A673 (cell line): ENCODE data around the gene THOC2. TPM values are rescaled to one million over a fixed set of nuclear protein-coding genes. Genes with fewer than 3 reads are reported as not detected.

Experiments used
- BruUV-seq: library from RNA; stranded (reverse); fragments of 400-500 nt; replicated peaks from 2 replicates; lab custom pipeline; 2021; lab: Mats Ljungman, UMichigan
- CTCF ChIA-PET: fragments of 300-600 bp; sonication (Branson Sonifier 250); formaldehyde crosslinking; loops from one replicate; lab custom pipeline; 2022; ENCODE audit warnings: antibody characterized with exemption; lab: Charles Lee
- POLR2A ChIA-PET: fragments of 300-600 bp; sonication (Branson Sonifier 250); formaldehyde crosslinking; loops from one replicate; lab custom pipeline; 2022; ENCODE audit warnings: antibody characterized with exemption; ENCODE audit not compliant: low non-redundant PET; lab: Charles Lee
- DNase-seq: peaks from one replicate; pipeline ENCODE4 v3.0.0-alpha.2; 2015; ENCODE audit warnings: low spot score
- H3K27ac ChIP-seq: fragments of 200-600 bp; sonication (generic); 2 replicates; pipeline ENCODE4 v1.5.1; 2016; ENCODE audit warnings: mixed run types, low read depth, mild to moderate bottlenecking, mixed read lengths, antibody characterized with exemption, low read length; ENCODE audit not compliant: poor library complexity, severe bottlenecking
- H3K27me3 ChIP-seq: fragments of 200-600 bp; sonication (generic); replicated peaks from 2 replicates; pipeline ENCODE4 v1.6.1; 2017; ENCODE audit warnings: mixed run types, low read depth, mild to moderate bottlenecking, mixed read lengths, antibody characterized with exemption, low read length; ENCODE audit not compliant: insufficient read depth, poor library complexity
- H3K36me3 ChIP-seq: fragments of 200-600 bp; sonication (generic); 2 replicates; pipeline ENCODE4 v1.6.1; 2016; ENCODE audit warnings: mixed run types, mild to moderate bottlenecking, mixed read lengths, antibody characterized with exemption, low read length; ENCODE audit not compliant: insufficient read depth, poor library complexity, severe bottlenecking
- H3K4me1 ChIP-seq: fragments of 200-600 bp; sonication (generic); 2 replicates; pipeline ENCODE4 v1.6.1; 2017; ENCODE audit warnings: mixed run types, mild to moderate bottlenecking, mixed read lengths, antibody characterized with exemption, low read length; ENCODE audit not compliant: insufficient read depth, poor library complexity, severe bottlenecking
- H3K4me3 ChIP-seq: fragments of 200-600 bp; sonication (generic); 2 replicates; pipeline ENCODE4 v1.5.1; 2016; ENCODE audit warnings: low read depth, mixed run types, mild to moderate bottlenecking, mixed read lengths, low read length; ENCODE audit not compliant: poor library complexity, severe bottlenecking
- H3K9me3 ChIP-seq: fragments of 200-600 bp; sonication (generic); 2 replicates; pipeline ENCODE4 v1.6.1; 2016; ENCODE audit warnings: mixed run types, low read depth, mild to moderate bottlenecking, mixed read lengths, antibody characterized with exemption, low read length; ENCODE audit not compliant: poor library complexity, severe bottlenecking
- EZH2 ChIP-seq: fragments of 200-600 bp; sonication (generic); IDR thresholded peaks from 2 replicates; pipeline ENCODE4 v1.6.1; 2017; ENCODE audit warnings: borderline replicate concordance, low read depth, mild to moderate bottlenecking, mixed read lengths, antibody characterized with exemption, low read length; ENCODE audit not compliant: poor library complexity, severe bottlenecking
- intact Hi-C: fragments of 100-400 bp; cut with micrococcal nuclease; formaldehyde crosslinking; loops from one replicate; pipeline ENCODE4 v1.10.0; 2022; ENCODE audit not compliant: unreplicated experiment
- total RNA-seq: library from RNA; stranded (reverse); gene quantifications from 2 replicates; pipeline ENCODE4 v1.2.3, GENCODE V29; 2021
- TF ChIP-seq, protein P1 (sequence below): fragments of 300-800, 200-600 bp; sonication (generic); conservative IDR thresholded peaks from 2 replicates; pipeline ENCODE4 v1.5.1; 2017; ENCODE audit warnings: low read depth, mild to moderate bottlenecking, antibody characterized with exemption, low read length, moderate library complexity, mixed read lengths

THOC2 gene
- total RNA-seq, 1 experiment from 2014 or later = 103 TPM

DNA sequence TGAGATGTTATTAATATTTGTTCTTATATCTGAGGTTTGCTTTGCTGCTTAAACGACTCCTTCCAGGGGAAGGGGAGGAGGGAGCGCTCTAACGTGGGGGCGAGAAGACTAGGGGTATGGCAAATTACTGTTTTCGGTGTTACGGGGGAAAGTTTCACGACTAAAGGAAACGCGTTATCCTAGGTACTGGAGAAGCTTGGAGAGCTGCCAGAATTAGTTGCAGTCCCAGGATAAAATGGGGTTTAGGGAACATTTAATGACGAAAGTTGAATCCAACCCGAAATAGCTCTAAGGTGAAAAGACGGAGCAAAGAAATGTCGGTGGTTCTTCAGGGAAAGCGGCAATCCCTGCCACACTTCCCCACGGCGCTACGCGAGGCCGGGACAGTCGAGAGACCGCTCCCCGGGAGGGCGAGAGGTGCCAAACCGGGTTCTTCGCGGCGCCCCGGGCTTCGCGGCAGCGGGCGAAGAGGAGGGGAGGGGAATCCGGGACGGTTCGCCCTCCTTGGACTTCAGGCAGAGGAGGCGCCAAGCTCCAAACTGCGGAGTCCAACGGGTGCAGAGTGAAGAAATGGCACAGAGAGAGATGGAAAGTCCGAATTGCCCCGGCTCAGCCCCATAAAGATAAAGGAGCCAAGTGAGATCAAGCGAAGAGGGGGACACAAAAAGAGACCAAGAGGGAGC is 724 bp downstream of the THOC2 start:
- no TSS peak for BruUV-seq
- intact Hi-C loops = loop anchor here (10.0 kb wide), 1 partner anchor 127 kb away; no protein-coding TSS in a partner anchor
- Histone ChIP-seq H3K9me3 (no peaks in the 10 kb centered on the region), H3K4me3 (peak overlapping the region; percentile 86), H3K4me1 (peaks cover 6% of the 10 kb centered on the region), H3K27ac (peak overlapping the region; percentile 90), H3K36me3 (no peaks in the 10 kb centered on the region), H3K27me3 (no peaks in the 10 kb centered on the region)
- TF ChIP-seq, protein P1, sequence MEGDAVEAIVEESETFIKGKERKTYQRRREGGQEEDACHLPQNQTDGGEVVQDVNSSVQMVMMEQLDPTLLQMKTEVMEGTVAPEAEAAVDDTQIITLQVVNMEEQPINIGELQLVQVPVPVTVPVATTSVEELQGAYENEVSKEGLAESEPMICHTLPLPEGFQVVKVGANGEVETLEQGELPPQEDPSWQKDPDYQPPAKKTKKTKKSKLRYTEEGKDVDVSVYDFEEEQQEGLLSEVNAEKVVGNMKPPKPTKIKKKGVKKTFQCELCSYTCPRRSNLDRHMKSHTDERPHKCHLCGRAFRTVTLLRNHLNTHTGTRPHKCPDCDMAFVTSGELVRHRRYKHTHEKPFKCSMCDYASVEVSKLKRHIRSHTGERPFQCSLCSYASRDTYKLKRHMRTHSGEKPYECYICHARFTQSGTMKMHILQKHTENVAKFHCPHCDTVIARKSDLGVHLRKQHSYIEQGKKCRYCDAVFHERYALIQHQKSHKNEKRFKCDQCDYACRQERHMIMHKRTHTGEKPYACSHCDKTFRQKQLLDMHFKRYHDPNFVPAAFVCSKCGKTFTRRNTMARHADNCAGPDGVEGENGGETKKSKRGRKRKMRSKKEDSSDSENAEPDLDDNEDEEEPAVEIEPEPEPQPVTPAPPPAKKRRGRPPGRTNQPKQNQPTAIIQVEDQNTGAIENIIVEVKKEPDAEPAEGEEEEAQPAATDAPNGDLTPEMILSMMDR = no peak
- TF ChIP-seq EZH2 = no peak
- peak; percentile 14 for DNase-seq
- ChIA-PET CTCF (no interaction called here), POLR2A (no interaction called here)

DNA sequence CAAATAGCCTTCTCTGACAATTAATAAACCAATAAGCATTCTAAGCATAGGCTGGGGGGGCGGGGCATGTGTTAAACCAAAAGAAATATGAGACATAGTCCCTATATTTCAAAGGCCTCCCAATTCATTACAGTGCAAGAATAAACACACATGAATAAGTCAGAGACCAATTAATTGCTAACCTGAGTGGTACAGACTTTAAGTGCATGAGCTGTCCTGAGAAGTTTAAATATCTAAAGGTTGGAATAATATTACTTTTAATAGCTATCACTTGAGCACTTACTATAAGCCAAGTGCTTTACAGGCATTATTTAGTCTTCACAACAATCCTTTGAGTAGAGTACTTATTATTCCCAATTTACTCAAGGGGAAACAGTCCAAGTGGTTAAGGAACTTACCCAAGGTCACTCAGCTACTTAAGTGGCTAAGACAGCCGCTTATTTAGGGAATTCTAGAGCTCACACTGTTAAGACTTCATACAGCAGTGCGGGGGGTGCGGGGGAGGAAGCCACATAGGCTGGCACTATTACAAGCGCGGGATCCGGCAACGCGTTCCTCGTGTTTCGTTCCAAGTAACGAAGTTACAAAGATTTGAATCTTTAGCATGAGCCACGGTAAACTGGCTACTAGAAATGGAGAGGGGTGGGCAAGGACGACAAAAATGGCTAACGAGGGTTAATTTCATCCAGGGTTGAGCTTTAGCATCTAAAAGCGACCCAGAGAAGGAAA is 1.4 kb downstream of the THOC2 start:
- H3K4me3 ChIP-seq = peak overlapping the region; percentile 86
- H3K36me3 ChIP-seq = no peaks in the 10 kb centered on the region
- CTCF ChIA-PET = no interaction called here
- peaks cover 6% of the 10 kb centered on the region for H3K4me1 ChIP-seq
- POLR2A ChIA-PET = interaction anchor here (0.6 kb wide), 1 partner anchor 82 kb away, joined by 6 read pairs; no protein-coding TSS in a partner anchor
- DNase-seq = peak; percentile 30
- no peaks in the 10 kb centered on the region for H3K27me3 ChIP-seq
- TF ChIP-seq EZH2 = no peak
- TF ChIP-seq, protein P1 = no peak
- H3K9me3 ChIP-seq = no peaks in the 10 kb centered on the region
- intact Hi-C loops = loop anchor here (10.0 kb wide), 1 partner anchor 127 kb away; no protein-coding TSS in a partner anchor
- peak overlapping the region; percentile 90 for H3K27ac ChIP-seq
- BruUV-seq = no TSS peak

DNA sequence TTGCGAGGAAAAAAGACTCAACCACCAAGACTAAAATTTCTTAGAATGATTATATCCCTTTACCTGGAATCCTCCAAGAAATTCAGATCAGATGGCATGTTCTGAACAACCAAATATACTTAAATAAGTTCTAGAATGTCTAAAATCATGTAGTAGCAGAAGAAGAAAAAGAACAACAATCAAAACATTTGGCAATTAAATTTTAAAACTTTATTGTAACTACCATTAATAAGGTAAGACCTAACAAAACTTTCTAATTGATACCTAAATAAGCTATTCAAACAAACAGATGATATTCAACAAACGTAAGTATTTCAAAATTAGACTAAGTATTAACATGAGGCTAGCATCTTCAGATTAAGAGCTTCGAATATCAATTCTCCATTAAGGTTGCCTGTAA is 4.3 kb downstream of the THOC2 start:
- peaks cover 6% of the 10 kb centered on the region for H3K4me1 ChIP-seq
- H3K36me3 ChIP-seq = no peaks in the 10 kb centered on the region
- ChIA-PET CTCF (no interaction called here), POLR2A (no interaction called here)
- no peak overlapping the region for H3K27ac ChIP-seq
- H3K27me3 ChIP-seq = no peaks in the 10 kb centered on the region
- intact Hi-C loops = no loop called here
- H3K4me3 ChIP-seq = no peak overlapping the region
- no TSS peak for BruUV-seq
- no peak for TF ChIP-seq EZH2
- TF ChIP-seq, protein P1 = no peak
- H3K9me3 ChIP-seq = no peaks in the 10 kb centered on the region
- DNase-seq = no peak
